Fibroblast of the aortic adventitia (primary cell): ENCODE measurements around the gene KMT2B. TPM values are rescaled to one million over a fixed set of nuclear protein-coding genes. Genes with fewer than 3 reads are reported as not detected.

Source experiments
- DNase-seq: peaks from one replicate; pipeline ENCODE4 v3.0.0-alpha.2; 2010; ENCODE audit warnings: low read depth
- H3K4me3 ChIP-seq: 2 replicates; pipeline ENCODE4 v1.5.1; 2011; ENCODE audit warnings: low read depth, mild to moderate bottlenecking, control low read depth, low read length, moderate library complexity
- CTCF ChIP-seq: IDR thresholded peaks from 2 replicates; pipeline ENCODE4 v1.5.1; 2011; ENCODE audit warnings: mild to moderate bottlenecking, low read length, control low read depth, inconsistent platforms; ENCODE audit not compliant: insufficient read depth
- total RNA-seq: library from RNA; depleted of rRNA; stranded (reverse); fragments of >200 nt; gene quantifications from 2 replicates; pipeline ENCODE4 v1.2.3, GENCODE V29; 2012; ENCODE audit warnings: low replicate concordance

Gene KMT2B
- total RNA-seq, 1 donor, result 6.8 TPM

GRCh38 chr19:35775298-35776101 lies 57.7 kb downstream of the KMT2B start, which contains the start of gene ARHGAP33:
Gene ARHGAP33, plus strand, starts transcription at chr19:35775564. Its CDS starts 95 bp downstream, at chr19:35775659.
- TF ChIP-seq CTCF, result no peak
- peak; percentile 93 for DNase-seq
- H3K4me3 ChIP-seq, result peak within 1 kb of the TSS; percentile 78

GRCh38 chr19:35776102-35776788 lies 58.4 kb downstream of the KMT2B start:
- no peak for TF ChIP-seq CTCF
- peak overlapping the region; percentile 78 for H3K4me3 ChIP-seq
- no peak for DNase-seq

- TF ChIP-seq CTCF, result no peak
- no peak overlapping the region for H3K4me3 ChIP-seq
- peak; percentile 10 for DNase-seq
Measured at GRCh38 chr19:35777086-35777841, 59.5 kb downstream of the KMT2B start.

- H3K4me3 ChIP-seq, result no peak overlapping the region
- TF ChIP-seq CTCF, result no peak
- no peak for DNase-seq
Measured at GRCh38 chr19:35777961-35778360, 60.2 kb downstream of the KMT2B start.

GRCh38 chr19:35779033-35779432 lies 61.2 kb downstream of the KMT2B start:
- TF ChIP-seq CTCF, result no peak
- no peak for DNase-seq
- H3K4me3 ChIP-seq, result no peak overlapping the region

GRCh38 chr19:35780058-35780457 lies 62.3 kb downstream of the KMT2B start:
- DNase-seq, result no peak
- no peak for TF ChIP-seq CTCF
- H3K4me3 ChIP-seq, result no peak overlapping the region
